Astrocyte of the spinal cord (primary cell): ENCODE data around the gene NPHP4.
"Not testable (repeated sequence)": the region's sequence is repeated elsewhere in the genome, so short reads cannot be mapped to it uniquely, and the experiment has no call there.

Experiments
- DNase-seq: peaks from one replicate; pipeline ENCODE4 v3.0.0; 2011; ENCODE audit warnings: low read depth, low spot score
- H3K4me3 ChIP-seq: 2 replicates; pipeline ENCODE4 v1.5.1; 2011; ENCODE audit warnings: low read depth, mild to moderate bottlenecking, low read length, moderate library complexity
- in situ Hi-C: cut with HindIII; loops from 2 replicates; pipeline ENCODE4 v1.10.0; 2017; ENCODE audit warnings: low sequenced_read_pairs
- TF ChIP-seq, protein P1 (sequence below): IDR thresholded peaks from 2 replicates; pipeline ENCODE4 v1.5.1; 2012; ENCODE audit warnings: low read depth, mild to moderate bottlenecking, low read length, inconsistent platforms

The NPHP4 gene

DNA sequence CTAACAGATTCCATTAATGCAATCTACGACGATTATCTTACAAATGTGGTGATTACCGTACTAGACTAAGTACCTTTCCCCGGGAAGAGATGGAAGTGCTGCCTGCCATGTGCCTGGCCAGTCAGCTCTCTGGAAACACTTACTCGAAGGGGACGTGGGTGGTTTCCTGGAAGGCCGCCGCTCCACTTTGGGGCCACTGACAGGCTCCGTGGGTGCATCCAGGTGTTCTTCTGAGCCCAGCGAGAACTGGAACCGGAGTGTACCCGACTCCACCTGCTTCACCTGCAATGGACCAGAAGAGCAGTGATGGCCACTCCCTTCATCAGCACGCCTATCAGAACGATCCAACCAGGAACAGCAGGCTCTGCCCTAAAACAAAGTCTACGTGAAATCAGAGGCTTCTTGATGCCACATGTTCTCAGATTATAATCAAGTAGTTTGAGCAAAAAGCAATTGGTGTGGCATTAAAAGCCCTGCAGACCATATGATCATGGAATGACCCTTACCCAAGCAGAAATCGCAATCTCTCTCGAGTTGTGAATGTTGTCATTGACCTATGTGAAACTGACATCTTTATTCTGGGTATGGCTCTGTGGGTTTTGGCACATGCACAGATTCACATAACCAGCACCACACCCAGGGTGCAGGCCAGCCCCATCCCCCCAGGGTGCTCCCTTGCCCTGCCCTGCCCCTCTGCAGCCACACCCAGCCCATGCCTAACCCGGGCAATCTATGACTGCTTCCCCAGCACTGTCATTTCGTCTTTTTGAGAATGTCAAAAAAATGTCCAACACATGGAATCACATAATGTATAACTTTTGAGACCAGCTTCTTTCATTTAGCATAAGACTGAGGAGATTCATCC lies 64.5 kb downstream of the NPHP4 start:
- in situ Hi-C loops: no loop called here
- TF ChIP-seq, protein P1, sequence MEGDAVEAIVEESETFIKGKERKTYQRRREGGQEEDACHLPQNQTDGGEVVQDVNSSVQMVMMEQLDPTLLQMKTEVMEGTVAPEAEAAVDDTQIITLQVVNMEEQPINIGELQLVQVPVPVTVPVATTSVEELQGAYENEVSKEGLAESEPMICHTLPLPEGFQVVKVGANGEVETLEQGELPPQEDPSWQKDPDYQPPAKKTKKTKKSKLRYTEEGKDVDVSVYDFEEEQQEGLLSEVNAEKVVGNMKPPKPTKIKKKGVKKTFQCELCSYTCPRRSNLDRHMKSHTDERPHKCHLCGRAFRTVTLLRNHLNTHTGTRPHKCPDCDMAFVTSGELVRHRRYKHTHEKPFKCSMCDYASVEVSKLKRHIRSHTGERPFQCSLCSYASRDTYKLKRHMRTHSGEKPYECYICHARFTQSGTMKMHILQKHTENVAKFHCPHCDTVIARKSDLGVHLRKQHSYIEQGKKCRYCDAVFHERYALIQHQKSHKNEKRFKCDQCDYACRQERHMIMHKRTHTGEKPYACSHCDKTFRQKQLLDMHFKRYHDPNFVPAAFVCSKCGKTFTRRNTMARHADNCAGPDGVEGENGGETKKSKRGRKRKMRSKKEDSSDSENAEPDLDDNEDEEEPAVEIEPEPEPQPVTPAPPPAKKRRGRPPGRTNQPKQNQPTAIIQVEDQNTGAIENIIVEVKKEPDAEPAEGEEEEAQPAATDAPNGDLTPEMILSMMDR: no peak
- DNase-seq: no peak
- H3K4me3 ChIP-seq: no peak overlapping the region

DNA sequence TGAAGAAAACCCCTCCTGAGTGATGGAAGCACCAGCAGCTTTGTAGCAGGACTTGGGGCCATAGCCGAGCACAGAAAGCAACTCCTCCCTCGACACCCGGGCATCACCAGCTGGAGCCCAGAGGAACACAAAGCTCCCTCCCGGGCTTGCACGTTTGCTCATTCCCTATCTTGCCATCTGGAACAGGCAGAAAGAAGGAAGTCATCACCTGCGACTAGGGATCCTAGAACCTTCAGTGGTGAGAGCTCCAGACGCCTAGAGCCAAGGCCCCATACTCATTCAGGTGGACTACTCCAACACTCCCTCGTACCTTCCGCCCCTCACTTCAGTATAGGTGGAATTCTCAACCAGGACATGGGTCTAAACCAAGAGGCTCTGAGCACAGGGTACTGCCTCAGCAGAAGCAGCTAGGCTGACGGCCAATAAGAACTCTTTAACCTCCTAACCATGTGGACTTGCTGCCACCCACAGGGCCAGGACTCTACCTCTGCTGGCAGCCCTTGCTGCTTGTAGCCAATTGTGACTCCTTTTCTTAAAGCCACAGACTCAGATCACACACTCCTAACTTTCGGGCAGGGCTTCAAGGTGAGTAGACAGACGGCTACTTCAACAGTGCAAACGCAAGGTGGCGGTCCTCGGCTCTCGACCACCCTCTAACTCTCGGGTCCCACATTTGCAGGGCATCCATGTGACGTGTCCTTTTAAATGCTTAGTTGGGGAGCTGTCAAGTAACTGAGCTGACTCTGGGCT lies 65.4 kb downstream of the NPHP4 start:
- DNase-seq: no peak
- in situ Hi-C loops: no loop called here
- no peak overlapping the region for H3K4me3 ChIP-seq
- TF ChIP-seq, protein P1: no peak

DNA sequence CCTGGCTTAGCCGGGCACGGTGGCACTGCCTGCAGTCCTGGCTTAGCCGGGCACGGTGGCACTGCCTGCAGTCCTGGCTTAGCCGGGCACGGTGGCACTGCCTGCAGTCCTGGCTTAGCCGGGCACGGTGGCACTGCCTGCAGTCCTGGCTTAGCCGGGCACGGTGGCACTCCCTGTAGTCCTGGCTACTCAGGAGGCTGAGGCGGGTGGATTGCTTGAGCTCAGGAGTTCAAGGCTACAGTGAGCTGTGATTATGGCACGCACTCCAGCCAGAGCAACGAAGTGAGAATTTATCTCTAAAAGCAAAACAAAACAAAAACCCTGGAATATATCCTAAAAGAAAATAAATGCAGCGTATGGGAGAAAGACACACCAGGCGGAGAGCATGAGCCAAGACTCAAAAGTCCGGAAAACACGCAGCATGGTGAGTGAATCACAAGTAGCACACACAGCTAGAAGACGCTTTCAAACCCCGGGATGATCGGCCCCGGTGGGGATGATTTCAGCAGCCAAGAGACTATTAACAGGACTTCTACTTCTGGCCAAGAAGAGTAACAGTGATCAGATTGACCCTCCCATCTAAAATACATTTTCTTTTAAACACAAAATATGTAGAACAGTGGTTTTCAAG lies 69.4 kb downstream of the NPHP4 start:
- in situ Hi-C loops, H3K4me3 ChIP-seq, DNase-seq: not testable (repeated sequence)

DNA sequence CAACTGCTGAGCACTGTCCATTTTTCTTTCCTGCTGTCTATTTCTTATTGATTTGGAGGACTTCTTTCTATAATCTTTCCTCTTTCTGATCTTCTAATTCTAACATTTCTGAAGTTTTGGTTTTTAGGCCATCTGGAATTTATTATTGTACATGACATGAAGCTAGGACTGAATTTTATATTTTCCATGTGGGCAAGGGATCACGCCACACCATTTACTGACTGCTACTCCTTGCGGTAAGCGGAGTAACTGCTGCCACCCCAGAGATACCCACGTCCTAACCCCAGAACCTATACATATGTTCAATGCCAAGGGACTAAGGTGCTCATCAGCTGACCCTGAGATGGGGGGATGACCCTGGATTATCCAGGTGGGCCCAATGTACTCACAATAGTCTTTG lies 70.6 kb downstream of the NPHP4 start:
- no peak for DNase-seq
- in situ Hi-C loops: no loop called here
- TF ChIP-seq, protein P1: no peak
- no peak overlapping the region for H3K4me3 ChIP-seq

DNA sequence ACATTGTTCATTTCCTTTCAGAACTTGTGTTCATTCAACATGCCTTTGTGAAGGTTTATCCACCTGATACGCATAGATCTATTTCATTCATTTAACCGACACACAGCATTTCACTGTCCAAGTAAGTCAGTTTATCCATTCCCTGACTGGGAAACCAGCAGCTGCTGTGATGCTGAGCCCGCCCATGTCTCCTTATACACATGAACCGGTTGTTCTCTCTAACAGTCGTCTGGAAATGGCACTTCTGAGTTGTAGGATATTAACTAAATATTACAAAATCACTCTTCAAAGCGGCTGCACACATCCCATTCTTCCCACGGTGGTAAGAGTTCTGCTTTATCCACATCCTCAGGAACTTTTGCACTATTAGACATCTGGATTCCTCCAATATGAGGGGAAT lies 71.1 kb downstream of the NPHP4 start:
- in situ Hi-C loops: no loop called here
- H3K4me3 ChIP-seq: no peak overlapping the region
- DNase-seq: no peak
- TF ChIP-seq, protein P1: no peak

DNA sequence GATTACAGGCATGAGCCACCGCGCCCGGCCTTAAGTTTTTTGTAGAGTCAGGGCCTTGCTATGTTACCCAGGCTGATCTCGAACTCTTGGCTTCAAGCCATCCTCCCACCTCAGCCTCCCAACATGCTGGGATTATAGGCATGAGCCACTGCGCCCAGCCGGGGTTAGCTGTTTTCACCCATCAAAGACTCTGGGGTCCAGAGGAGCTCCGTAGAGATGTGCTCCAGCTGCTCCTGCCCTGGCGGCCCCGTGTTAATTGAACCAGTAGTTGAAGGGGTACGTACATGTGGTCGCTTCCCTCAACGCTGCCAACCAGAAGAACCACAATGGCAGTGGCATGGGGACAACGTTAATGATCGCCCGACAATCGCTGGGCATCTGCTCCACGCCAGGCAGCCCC lies 72.0 kb downstream of the NPHP4 start:
- H3K4me3 ChIP-seq: no peak overlapping the region
- DNase-seq: no peak
- TF ChIP-seq, protein P1: no peak
- in situ Hi-C loops: no loop called here
